H1 (cell line): ENCODE results near the gene CDH11. TPM values are rescaled to one million over a fixed set of nuclear protein-coding genes. Genes with fewer than 3 reads are reported as not detected.

Experiments
- CTCF ChIA-PET: fragments of 300-600 bp; sonication (Branson Sonifier 250); formaldehyde crosslinking; loops from one replicate; lab custom pipeline; 2021; ENCODE audit not compliant: partially characterized antibody; lab: Charles Lee
- POLR2A ChIA-PET: fragments of 300-600 bp; sonication (Branson Sonifier 250); formaldehyde crosslinking; loops from one replicate; lab custom pipeline; 2021; ENCODE audit warnings: inconsistent platforms; ENCODE audit not compliant: partially characterized antibody; lab: Charles Lee
- DNase-seq, 2 experiments: peaks; one replicate each; pipeline versions ENCODE4 v3.0.0 to v3.0.0-alpha.2; 2010 to 2022; ENCODE audit warnings: low spot score in 2 of 2, low read depth in 1 of 2, mixed read lengths in 1 of 2
- FAIRE-seq: peaks from 2 replicates; lab custom pipeline; 2011; peaks lifted over from hg19 to GRCh38; lab: Jason Lieb, UNC
- H2AFZ ChIP-seq: 2 replicates; pipeline ENCODE4 v1.8.1; 2012; ENCODE audit warnings: low read length, inconsistent platforms
- H2AK5ac ChIP-seq: 2 replicates; pipeline ENCODE4 v1.6.1; 2013; ENCODE audit warnings: low read depth, low read length
- H2BK120ac ChIP-seq: replicated peaks from 2 replicates; pipeline ENCODE3; 2013; ENCODE audit warnings: low read depth, low read length, inconsistent platforms
- H2BK12ac ChIP-seq: 2 replicates; pipeline ENCODE4 v1.6.1; 2013; ENCODE audit warnings: low read depth, low read length
- H2BK15ac ChIP-seq: 2 replicates; pipeline ENCODE4 v1.6.1; 2013; ENCODE audit warnings: low read length
- H2BK20ac ChIP-seq: 2 replicates; pipeline ENCODE4 v1.6.1; 2013; ENCODE audit warnings: low read length
- H2BK5ac ChIP-seq: 2 replicates; pipeline ENCODE4 v1.6.1; 2013; ENCODE audit warnings: low read depth, low read length
- H3K14ac ChIP-seq: 2 replicates; pipeline ENCODE4 v1.6.1; 2013; ENCODE audit warnings: inconsistent platforms; ENCODE audit not compliant: insufficient read length
- H3K18ac ChIP-seq: 2 replicates; pipeline ENCODE4 v1.6.1; 2013; ENCODE audit warnings: low read length; ENCODE audit errors: extremely low read depth
- H3K23ac ChIP-seq: 2 replicates; pipeline ENCODE4 v1.6.1; 2013; ENCODE audit warnings: inconsistent platforms; ENCODE audit not compliant: insufficient read length
- H3K23me2 ChIP-seq: 2 replicates; pipeline ENCODE4 v1.6.1; 2013; ENCODE audit warnings: low read depth, low read length
- H3K27ac ChIP-seq: 2 replicates; pipeline ENCODE4 v1.6.1; 2011; ENCODE audit warnings: low read depth, low read length, inconsistent platforms
- H3K27me3 ChIP-seq, 4 experiments: replicated peaks in 1 of 4; 1 replicate in 1 of 4; 2 replicates in 3 of 4; pipeline versions ENCODE4 v1.6.1 to v1.8.1; 2011 to 2013; ENCODE audit warnings: low read length in 3 of 4, mild to moderate bottlenecking in 3 of 4, inconsistent platforms in 2 of 4, mixed read lengths in 2 of 4, moderate library complexity in 1 of 4; ENCODE audit not compliant: control insufficient read depth in 3 of 4, insufficient read depth in 3 of 4; ENCODE audit errors: extremely low read depth in 1 of 4
- H3K36me3 ChIP-seq, 4 experiments: 2 replicates each; pipeline versions ENCODE4 v1.6.1 to v1.8.1; 2011 to 2013; ENCODE audit warnings: mild to moderate bottlenecking in 4 of 4, low read length in 3 of 4, moderate library complexity in 2 of 4, control low read depth in 1 of 4, inconsistent platforms in 1 of 4; ENCODE audit not compliant: insufficient read depth in 4 of 4, control insufficient read depth in 2 of 4
- H3K4ac ChIP-seq: replicated peaks from 2 replicates; pipeline ENCODE3; 2013; ENCODE audit warnings: low read length, low read depth, mixed read lengths, inconsistent platforms; ENCODE audit not compliant: insufficient read length
- H3K4me1 ChIP-seq, 4 experiments: replicated peaks in 1 of 4; 1 replicate in 1 of 4; 2 replicates in 3 of 4; pipeline versions ENCODE4 v1.6.1 to v1.8.1; 2011 to 2013; ENCODE audit warnings: low read length in 3 of 4, inconsistent platforms in 2 of 4, mixed read lengths in 1 of 4; ENCODE audit not compliant: insufficient read depth in 4 of 4, control insufficient read depth in 3 of 4
- H3K4me2 ChIP-seq, 2 experiments: 2 replicates each; pipeline versions ENCODE4 v1.6.1 to v1.8.1; 2011 to 2013; ENCODE audit warnings: low read depth in 2 of 2, low read length in 2 of 2, control low read depth in 1 of 2, inconsistent platforms in 1 of 2, mild to moderate bottlenecking in 1 of 2; ENCODE audit not compliant: insufficient read depth in 1 of 2
- H3K4me3 ChIP-seq, 4 experiments: fragments of 200-600, 300-600 bp in 1 of 4; sonication (generic), shearing (Covaris generic), sonication (Bioruptor Twin) in 1 of 4; 2 replicates each; pipeline versions ENCODE4 v1.5.1 to v1.8.1; 2011 to 2016; ENCODE audit warnings: low read length in 4 of 4, low read depth in 3 of 4, control low read depth in 2 of 4, inconsistent platforms in 2 of 4, mild to moderate bottlenecking in 2 of 4, mixed read lengths in 1 of 4, moderate library complexity in 1 of 4; ENCODE audit not compliant: insufficient read depth in 2 of 4; ENCODE audit errors: extremely low read depth in 1 of 4
- H3K56ac ChIP-seq: replicated peaks from 2 replicates; pipeline ENCODE3; 2013; ENCODE audit warnings: low read depth, mild to moderate bottlenecking, mixed read lengths, low read length, inconsistent platforms; ENCODE audit not compliant: insufficient read length
- H3K79me1 ChIP-seq: 2 replicates; pipeline ENCODE4 v1.6.1; 2013; ENCODE audit warnings: low read depth, low read length, control low read depth
- H3K79me2 ChIP-seq, 2 experiments: 2 replicates each; pipeline versions ENCODE4 v1.6.1 to v1.8.1; 2012 to 2013; ENCODE audit warnings: low read length in 2 of 2, mild to moderate bottlenecking in 2 of 2, inconsistent platforms in 1 of 2; ENCODE audit not compliant: insufficient read depth in 2 of 2, control insufficient read depth in 1 of 2
- H3K9ac ChIP-seq, 4 experiments: replicated peaks in 1 of 4; 1 replicate in 1 of 4; 2 replicates in 3 of 4; pipeline versions ENCODE4 v1.6.1 to v1.8.1; 2011 to 2013; ENCODE audit warnings: low read depth in 3 of 4, low read length in 3 of 4, control low read depth in 2 of 4, mild to moderate bottlenecking in 2 of 4, moderate library complexity in 2 of 4, inconsistent platforms in 1 of 4; ENCODE audit errors: extremely low read depth in 1 of 4
- H3K9me3 ChIP-seq, 2 experiments: 2 replicates each; pipeline versions ENCODE4 v1.6.1 to v1.8.1; 2012 to 2013; ENCODE audit warnings: mild to moderate bottlenecking in 2 of 2, moderate library complexity in 2 of 2, control low read depth in 1 of 2, inconsistent platforms in 1 of 2, low read depth in 1 of 2, low read length in 1 of 2, mixed read lengths in 1 of 2; ENCODE audit not compliant: insufficient read depth in 2 of 2
- H4K20me1 ChIP-seq, 2 experiments: replicated peaks in 1 of 2; 2 replicates each; pipeline versions ENCODE3 to v1.8.1; 2011 to 2013; ENCODE audit warnings: inconsistent platforms in 2 of 2, low read length in 2 of 2, mild to moderate bottlenecking in 1 of 2; ENCODE audit not compliant: insufficient read depth in 2 of 2, control insufficient read depth in 1 of 2
- H4K5ac ChIP-seq: 2 replicates; pipeline ENCODE4 v1.6.1; 2013; ENCODE audit warnings: low read length, low read depth, mixed read lengths, inconsistent platforms; ENCODE audit not compliant: insufficient read length
- H4K8ac ChIP-seq: 2 replicates; pipeline ENCODE4 v1.8.0; 2013; ENCODE audit warnings: mild to moderate bottlenecking, moderate library complexity, low read length, inconsistent platforms; ENCODE audit not compliant: insufficient read depth; ENCODE audit errors: extremely low read depth
- H4K91ac ChIP-seq: replicated peaks from 2 replicates; pipeline ENCODE3; 2013; ENCODE audit warnings: low read length, mixed read lengths, inconsistent platforms; ENCODE audit not compliant: insufficient read length
- ASH2L ChIP-seq: fragments of 200-600, 300-600 bp; sonication (generic); IDR thresholded peaks from one replicate; pipeline ENCODE4 v1.7.1; 2017; ENCODE audit warnings: low read length
- CBX5 ChIP-seq: fragments of 300-800, 300-1000 bp; sonication (generic); IDR thresholded peaks from 2 replicates; pipeline ENCODE4 v1.7.1; 2016; ENCODE audit warnings: antibody characterized with exemption, low read length, low read depth
- CBX8 ChIP-seq: fragments of 300-800, 300-1000 bp; sonication (generic); IDR thresholded peaks from 2 replicates; pipeline ENCODE4 v1.7.1; 2016; ENCODE audit warnings: low read depth, low read length, borderline replicate concordance
- E2F6 ChIP-seq: IDR thresholded peaks from 2 replicates; pipeline ENCODE4 v1.6.1; 2012; ENCODE audit warnings: inconsistent platforms
- FOSL1 ChIP-seq: IDR thresholded peaks from 2 replicates; pipeline ENCODE4 v1.6.1; 2011; ENCODE audit warnings: mild to moderate bottlenecking, low read depth, low read length, moderate library complexity; ENCODE audit not compliant: insufficient read depth
- GABPA ChIP-seq: IDR thresholded peaks from 2 replicates; pipeline ENCODE4 v1.6.1; 2011; ENCODE audit warnings: mild to moderate bottlenecking, low read length, moderate library complexity, borderline replicate concordance; ENCODE audit not compliant: insufficient read depth
- KDM4A ChIP-seq: IDR thresholded peaks from one replicate; pipeline ENCODE4 v1.7.1; 2012; ENCODE audit warnings: low read depth, mild to moderate bottlenecking, moderate library complexity, low read length, inconsistent platforms; ENCODE audit not compliant: severe bottlenecking
- POLR2A ChIP-seq, 2 experiments: IDR thresholded peaks; 1 replicate in 1 of 2; 2 replicates in 1 of 2; pipeline ENCODE4 v1.6.1; 2011; ENCODE audit warnings: low read depth in 2 of 2, low read length in 2 of 2, mild to moderate bottlenecking in 2 of 2; ENCODE audit errors: control extremely low read depth in 1 of 2
- RFX5 ChIP-seq: IDR thresholded peaks from 2 replicates; pipeline ENCODE4 v1.6.1; 2011; ENCODE audit warnings: low read depth, low read length, improper control_type of control experiment, borderline replicate concordance
- RXRA ChIP-seq: IDR thresholded peaks from 2 replicates; pipeline ENCODE4 v1.6.1; 2011; ENCODE audit warnings: low read depth, mild to moderate bottlenecking, low read length, moderate library complexity; ENCODE audit not compliant: insufficient read depth
- SP2 ChIP-seq: IDR thresholded peaks from 2 replicates; pipeline ENCODE4 v1.6.1; 2012; ENCODE audit warnings: mild to moderate bottlenecking, low read length, inconsistent platforms
- SP4 ChIP-seq: IDR thresholded peaks from 2 replicates; pipeline ENCODE4 v1.6.1; 2012; ENCODE audit warnings: low read length, inconsistent platforms
- WGBS, 2 experiments: shearing (Covaris generic) in 1 of 2; methylation state at CpG; one replicate each; pipeline versions ENCODE4 v1.1.6 to v1.1.7; 2013 to 2015; ENCODE audit warnings: low lambda C conversion rate in 2 of 2, mixed read lengths in 2 of 2, inconsistent platforms in 1 of 2, low coverage in 1 of 2, missing lambda C conversion rate in 1 of 2; ENCODE audit not compliant: insufficient replicate concordance in 2 of 2, insufficient coverage in 1 of 2, insufficient read length in 1 of 2; ENCODE audit errors: extremely low coverage in 1 of 2, missing lambda C conversion rate in 1 of 2; 5-methylcytosine and 5-hydroxymethylcytosine counted together
- polyA plus RNA-seq, 7 experiments: library from polyadenylated mRNA; depleted of rRNA in 3 of 7; stranded (reverse) in 5 of 7; unstranded in 2 of 7; fragments of >200 nt in 5 of 7; fragments of 200-250 nt in 2 of 7; gene quantifications; 1 replicate in 5 of 7; 2 replicates in 1 of 7; 4 replicates in 1 of 7; pipeline versions ENCODE4 v1.2.1 to v1.2.3, GENCODE V29; 2011 to 2013; ENCODE audit warnings: missing spikeins in 2 of 7, mixed read lengths in 2 of 7
- total RNA-seq: library from RNA; stranded (reverse); fragmentation: NEBNext Ultra II Directional; extraction: Animal tissue kit (Norgen Biotek cat#: 25700); gene quantifications from 2 replicates; pipeline ENCODE4 v1.2.1, GENCODE V29; 2021

The CDH11 gene
- total and polyA plus RNA-seq, 2 of the 8 experiments (the other 6 are each of a cell fraction or from before 2014, with no cell fraction given): 3.3 to 8.4 TPM

GRCh38 chr16:65116818-65117430 is 4.9 kb downstream of the CDH11 start:
- Histone ChIP-seq H3K4me2 (no peak overlapping the region), H4K20me1 (peaks cover 2 to 3% of the 10 kb centered on the region in 2 experiments), H3K9me3 (no peaks in the 10 kb centered on the region), H2AK5ac (no peak overlapping the region), H2BK15ac (no peak overlapping the region), H2BK5ac (no peak overlapping the region), H3K14ac (no peak overlapping the region), H4K91ac (no peak overlapping the region), H2BK12ac (no peak overlapping the region), H3K27ac (no peak overlapping the region), H3K27me3 (peaks cover 2 to 28% (median 20%) of the 10 kb centered on the region in 4 experiments), H3K23me2 (peaks cover 14% of the 10 kb centered on the region; the same call in 1 of the 2 replicates), H4K5ac (no peak overlapping the region), H3K4ac (no peak overlapping the region), H2BK120ac (no peak overlapping the region), H3K56ac (no peak overlapping the region), H2AFZ (no peak overlapping the region), H3K4me1 (peaks cover 3 to 13% (median 7%) of the 10 kb centered on the region in 4 experiments; a peak in 6 of 7 replicates), H3K79me1 (no peaks in the 10 kb centered on the region; the same call in 1 of the 2 replicates), H3K79me2 (no peaks in the 10 kb centered on the region), H3K36me3 (no peaks in the 10 kb centered on the region; a peak in 1 of 8 replicates), H4K8ac (no peak overlapping the region), H3K18ac (no peak overlapping the region), H3K23ac (no peak overlapping the region), H2BK20ac (no peak overlapping the region), H3K4me3 (no peak overlapping the region), H3K9ac (no peak overlapping the region)
- WGBS, 2 experiments: 93 to 100% methylated on average over 1 to 5 of the region's 5 CpGs
- no peak for DNase-seq
- FAIRE-seq: no peak
- POLR2A ChIA-PET: no interaction called here
- CTCF ChIA-PET: interaction anchor here (0.6 to 1.7 kb wide), 10 partner anchors 8 to 957 kb away, joined by 3 to 8 read pairs (median 3); no protein-coding TSS in a partner anchor
- TF ChIP-seq GABPA (no peak), E2F6 (no peak), RFX5 (no peak), ASH2L (no peak), KDM4A (no peak), RXRA (no peak), CBX8 (no peak), SP2 (no peak), POLR2A (IDR thresholded peaks at IDR 0.05; ENCODE audit: control extremely low read depth in 1 of 2, low read depth in 2 of 2, low read length in 2 of 2) (no peak), SP4 (no peak), CBX5 (no peak), FOSL1 (no peak)
